IPS-18c (cell line): Measurements from ENCODE around the gene NXN.
"Not testable (repeated sequence)": the region's sequence is repeated elsewhere in the genome, so short reads cannot be mapped to it uniquely, and the experiment has no call there.

ENCODE experiments used
- H3K4me3 ChIP-seq: 2 replicates; pipeline ENCODE4 v1.7.0; 2013; ENCODE audit warnings: low read depth, mild to moderate bottlenecking, low read length, moderate library complexity; ENCODE audit not compliant: insufficient read depth
- H3K9me3 ChIP-seq: one replicate; pipeline ENCODE4 v1.6.1; 2013; ENCODE audit warnings: mild to moderate bottlenecking, low read length, moderate library complexity; ENCODE audit not compliant: control insufficient read depth, insufficient read depth

NXN gene

DNA sequence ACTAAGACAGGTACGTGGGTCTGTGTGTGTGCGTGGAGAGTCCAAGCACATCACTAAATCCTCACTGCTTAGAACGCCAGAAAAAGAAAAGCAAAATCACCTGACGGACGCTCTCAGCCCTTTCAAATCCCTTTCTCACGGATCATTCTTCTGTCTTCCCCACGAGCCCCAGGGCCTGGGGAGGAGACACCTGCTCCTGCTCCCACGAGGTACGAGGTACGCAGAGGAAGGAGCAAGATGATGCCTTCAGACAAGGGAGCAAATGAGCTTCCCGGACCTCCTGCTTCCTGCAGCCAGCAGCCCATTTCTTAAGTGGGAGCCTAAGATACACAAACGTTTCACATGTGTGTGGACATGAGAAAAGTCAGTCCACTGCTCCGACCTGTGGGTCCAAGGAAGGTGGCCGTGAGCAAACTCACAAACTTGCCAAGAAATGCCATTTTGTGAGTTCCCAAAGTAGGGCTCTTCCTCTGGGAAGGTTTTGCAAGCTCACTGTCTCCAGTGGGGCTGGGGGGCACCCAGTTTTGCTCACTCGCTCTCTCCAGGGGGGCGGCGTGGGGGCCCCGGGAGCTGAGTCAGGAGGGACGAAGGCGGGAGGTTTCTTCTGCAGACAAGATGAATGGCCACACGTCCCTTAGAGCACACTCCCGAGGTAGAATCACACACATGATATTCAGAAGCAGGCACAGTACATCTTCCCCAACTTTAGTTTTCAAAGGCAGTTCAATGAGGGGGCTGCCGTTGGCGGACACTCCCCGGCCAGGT, 129.3 kb downstream of the NXN start:
- Histone ChIP-seq H3K9me3 (no peaks in the 10 kb centered on the region), H3K4me3 (no peak overlapping the region)

DNA sequence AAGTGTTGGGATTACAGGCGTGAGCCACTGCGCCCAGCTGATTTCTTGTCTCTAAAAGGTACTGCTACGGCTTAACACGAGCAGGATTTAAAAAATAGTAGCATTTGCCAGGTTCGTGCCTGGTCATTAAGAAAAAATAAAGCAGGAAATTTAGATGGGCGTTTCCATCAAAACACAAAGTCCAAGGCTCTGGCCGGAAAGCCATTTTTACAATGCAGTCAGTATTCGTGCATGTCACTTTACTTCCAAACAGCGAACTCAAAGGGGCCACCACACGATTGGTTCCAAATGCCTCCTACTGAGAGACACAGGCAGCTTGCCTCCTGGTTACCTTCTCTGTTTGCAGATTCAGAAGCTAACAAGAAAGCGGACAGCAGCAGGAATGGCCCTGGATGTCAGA, 131.2 kb downstream of the NXN start:
- Histone ChIP-seq H3K9me3 (no peaks in the 10 kb centered on the region), H3K4me3 (no peak overlapping the region)

DNA sequence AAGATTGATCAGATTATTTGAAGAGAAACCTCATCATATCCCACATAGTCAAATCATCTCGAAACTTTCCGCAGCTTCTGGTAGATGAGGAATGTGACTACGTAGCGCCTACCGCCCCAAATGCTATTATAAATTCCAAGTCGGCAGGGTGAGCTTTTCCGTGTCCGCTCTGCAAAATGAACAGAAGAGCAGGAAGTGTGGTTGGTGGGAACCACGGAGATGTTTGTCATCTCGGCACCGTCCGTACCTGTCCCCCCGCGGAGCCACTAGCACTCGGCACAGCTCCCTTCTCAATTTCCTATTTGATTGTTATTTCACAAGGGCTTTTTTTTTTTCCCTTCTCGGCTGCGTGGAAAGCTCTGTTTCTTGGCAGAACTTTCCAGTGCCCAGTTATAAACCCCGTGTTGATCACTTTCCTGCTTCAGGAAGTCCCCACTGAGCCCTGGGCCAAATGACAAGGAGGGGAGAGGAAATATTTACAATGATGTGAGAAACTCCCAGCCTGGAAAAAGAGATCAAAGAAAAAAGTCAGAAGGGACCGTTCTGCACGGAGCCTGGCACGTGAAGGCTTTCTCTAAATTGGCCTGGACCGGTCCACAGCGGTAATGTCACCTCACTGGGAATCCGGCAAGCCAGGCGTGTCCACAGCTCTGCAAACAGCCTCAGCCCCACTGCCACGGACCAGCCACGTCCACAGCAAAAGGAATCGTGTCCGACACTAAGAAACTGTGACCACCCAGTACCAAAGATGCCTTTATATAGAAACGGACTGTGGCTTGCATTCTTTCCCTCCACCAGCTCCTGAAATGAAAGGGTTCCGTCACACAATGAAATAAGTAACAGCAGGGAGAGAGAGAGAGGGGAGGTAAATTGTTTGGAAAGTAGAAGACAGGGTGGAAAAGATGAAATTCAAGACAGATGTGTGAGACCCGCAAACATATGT, 132.4 kb downstream of the NXN start:
- Histone ChIP-seq H3K4me3 (no peak overlapping the region), H3K9me3 (no peaks in the 10 kb centered on the region)

DNA sequence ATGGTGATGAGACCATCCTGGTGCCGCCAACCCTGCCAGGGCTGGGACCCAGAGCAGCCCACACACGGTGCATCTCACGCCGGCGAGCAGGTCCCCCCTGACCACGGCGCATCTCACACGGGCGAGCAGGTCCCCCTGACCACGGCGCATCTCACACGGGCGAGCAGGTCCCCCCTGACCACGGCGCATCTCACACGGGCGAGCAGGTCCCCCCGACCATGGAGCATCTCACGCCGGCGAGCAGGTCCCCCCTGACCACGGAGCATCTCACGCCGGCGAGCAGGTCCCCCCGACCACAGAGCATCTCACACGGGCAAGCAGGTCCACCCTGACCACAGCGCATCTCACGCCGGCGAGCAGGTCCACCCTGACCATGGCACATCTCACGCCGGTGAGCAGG, 138.3 kb downstream of the NXN start:
- Histone ChIP-seq H3K9me3 (no peaks in the 10 kb centered on the region), H3K4me3 (no peak overlapping the region)

DNA sequence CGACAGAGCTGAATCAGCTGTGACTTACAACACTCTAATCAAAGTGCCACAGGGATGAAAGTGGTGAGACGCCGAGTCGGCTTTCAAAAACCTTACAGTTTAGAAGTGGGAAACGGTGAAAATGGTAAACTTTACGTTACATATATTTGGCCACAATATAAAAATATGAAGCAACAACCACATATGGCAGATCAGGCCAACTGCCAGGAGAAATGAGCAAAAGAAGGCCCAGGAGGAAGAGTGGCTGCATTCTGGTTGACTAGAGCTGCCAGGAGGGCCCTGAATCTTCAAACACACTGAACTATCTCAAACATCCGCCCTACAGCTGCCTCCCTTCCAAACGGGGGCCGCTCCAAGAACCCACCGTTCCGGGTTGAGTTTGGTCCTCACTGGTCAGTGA, 141.1 kb downstream of the NXN start:
- Histone ChIP-seq H3K9me3 (no peaks in the 10 kb centered on the region), H3K4me3 (no peak overlapping the region)

DNA sequence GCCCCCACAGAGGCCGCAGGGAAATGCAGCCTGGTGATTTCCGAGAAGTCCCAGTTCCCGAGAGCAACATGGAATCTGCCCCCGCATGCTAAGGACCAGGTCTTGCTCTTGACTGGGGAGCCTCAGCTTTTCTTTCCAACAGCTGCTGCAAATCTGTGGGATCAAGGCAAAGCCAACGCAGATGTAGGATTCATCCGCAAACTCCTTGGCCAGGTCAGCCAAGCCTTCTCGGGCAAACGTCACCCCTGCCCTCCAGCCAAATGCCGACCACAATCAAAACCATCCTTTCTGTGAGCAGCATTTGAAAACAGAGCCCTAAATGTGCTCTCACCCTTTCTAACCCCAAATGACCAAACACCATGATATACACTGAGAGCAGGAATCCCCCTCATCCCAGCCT, 143.4 kb downstream of the NXN start:
- no peaks in the 10 kb centered on the region for H3K9me3 ChIP-seq
- no peak overlapping the region for H3K4me3 ChIP-seq

DNA sequence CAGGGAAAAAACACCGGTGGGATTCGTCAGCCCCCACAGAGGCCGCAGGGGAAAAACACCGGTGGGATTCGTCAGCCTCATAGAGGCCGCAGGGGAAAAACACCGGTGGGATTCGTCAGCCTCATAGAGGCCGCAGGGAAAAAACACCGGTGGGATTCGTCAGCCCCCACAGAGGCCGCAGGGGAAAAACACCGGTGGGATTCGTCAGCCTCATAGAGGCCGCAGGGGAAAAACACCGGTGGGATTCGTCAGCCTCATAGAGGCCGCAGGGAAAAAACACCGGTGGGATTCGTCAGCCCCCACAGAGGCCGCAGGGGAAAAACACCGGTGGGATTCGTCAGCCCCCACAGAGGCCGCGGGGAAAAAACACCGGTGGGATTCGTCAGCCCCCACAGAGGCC, 143.9 kb downstream of the NXN start:
- not testable (repeated sequence) for H3K4me3 ChIP-seq, H3K9me3 ChIP-seq

DNA sequence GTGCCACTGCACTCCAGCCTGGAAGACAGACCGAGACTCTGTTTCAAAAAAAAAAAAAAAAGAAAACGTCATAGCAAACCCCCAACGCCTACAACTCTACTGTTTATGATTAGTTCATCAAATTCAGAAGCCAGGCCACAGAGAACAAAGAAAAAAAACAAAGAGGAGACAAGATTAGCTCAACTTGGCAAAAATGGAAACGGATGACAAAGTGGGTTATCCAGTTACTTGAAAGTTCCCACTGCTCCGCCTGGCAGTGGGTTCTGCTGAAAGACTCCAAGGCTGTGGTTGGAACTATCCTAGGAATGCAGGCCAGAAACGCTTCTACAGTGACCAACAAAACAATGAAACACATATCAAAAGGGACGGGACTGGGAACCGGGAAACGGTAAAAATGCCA, 144.3 kb downstream of the NXN start:
- Histone ChIP-seq H3K4me3 (no peak overlapping the region), H3K9me3 (no peaks in the 10 kb centered on the region)

DNA sequence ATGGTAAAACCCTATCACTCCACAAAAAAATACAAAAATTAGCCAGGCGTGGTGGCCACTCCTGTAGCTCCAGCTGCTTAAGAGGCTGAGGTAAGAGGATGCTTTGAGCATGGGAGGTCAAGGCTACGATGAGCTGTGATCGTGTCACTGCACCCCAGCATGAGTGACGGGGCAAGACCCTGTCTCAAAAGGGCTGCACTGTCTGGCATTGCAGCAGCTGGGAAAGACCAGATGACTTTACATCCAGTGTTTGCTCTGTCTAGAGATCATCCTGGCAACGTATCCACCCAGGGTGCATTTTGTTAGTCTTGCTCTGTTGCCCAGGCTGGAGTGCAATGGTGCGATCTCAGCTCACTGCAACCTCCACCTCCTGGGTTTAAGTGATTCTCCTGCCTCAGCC, 145.4 kb downstream of the NXN start:
- Histone ChIP-seq H3K4me3 (no peak overlapping the region), H3K9me3 (no peaks in the 10 kb centered on the region)

DNA sequence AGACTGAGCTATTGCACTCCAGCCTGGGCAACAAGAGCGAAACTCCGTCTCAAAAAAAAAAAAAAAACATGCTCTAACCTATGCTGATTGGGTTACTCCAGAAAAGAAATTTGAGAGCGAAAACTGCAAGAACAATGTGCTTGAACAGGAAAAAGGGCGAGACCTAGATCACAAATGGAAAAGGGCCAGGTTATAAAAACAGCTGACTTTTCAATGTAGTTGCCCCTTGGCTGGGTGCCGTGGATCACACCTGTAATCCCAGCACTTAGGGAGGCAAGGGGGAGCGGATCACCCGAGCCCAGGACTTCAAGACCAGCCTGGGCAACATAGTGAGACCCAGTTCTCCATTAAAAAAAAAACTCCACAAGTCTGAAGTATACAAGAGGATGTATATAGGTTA, 148.6 kb downstream of the NXN start:
- H3K9me3 ChIP-seq = no peaks in the 10 kb centered on the region
- no peak overlapping the region for H3K4me3 ChIP-seq

DNA sequence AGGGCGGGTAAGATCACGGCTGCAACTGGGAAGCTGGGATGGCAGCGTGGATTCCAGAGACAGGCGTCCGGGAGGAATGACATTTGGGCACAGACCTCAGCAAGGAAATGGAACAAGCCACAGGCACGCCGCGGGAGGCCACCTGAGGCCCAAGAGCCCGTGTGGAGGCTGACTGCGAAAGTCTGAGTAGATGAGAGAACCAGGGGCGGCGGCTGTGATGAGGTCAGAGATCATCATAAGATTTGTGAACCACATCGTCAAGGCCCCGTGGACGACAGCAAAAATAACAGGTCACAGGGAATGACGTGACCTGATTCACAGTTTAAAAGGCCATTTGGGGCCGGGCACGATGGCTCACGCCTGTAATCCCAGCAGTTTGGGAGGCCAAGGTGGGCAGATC, 149.2 kb downstream of the NXN start:
- Histone ChIP-seq H3K9me3 (no peaks in the 10 kb centered on the region), H3K4me3 (no peak overlapping the region)

DNA sequence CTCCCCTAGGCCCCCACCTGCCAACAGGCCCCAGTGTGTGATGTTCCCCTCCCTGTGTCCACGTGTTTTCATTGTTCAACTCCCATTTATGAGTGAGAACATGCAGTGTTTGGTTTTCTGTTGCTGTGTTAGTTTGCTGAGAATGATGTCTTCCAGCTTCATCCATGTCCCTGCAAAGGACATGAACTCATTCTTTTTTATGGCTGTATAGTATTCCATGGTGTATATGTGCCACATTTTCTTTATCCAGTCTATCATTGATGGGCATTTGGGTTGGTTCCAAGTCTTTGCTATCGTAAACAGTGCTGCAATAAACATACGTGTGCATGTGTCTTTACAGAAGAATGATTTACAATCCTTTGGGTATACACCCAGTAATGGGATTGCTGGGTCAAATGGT, 150.0 kb downstream of the NXN start:
- H3K4me3 ChIP-seq, H3K9me3 ChIP-seq: not testable (repeated sequence)

DNA sequence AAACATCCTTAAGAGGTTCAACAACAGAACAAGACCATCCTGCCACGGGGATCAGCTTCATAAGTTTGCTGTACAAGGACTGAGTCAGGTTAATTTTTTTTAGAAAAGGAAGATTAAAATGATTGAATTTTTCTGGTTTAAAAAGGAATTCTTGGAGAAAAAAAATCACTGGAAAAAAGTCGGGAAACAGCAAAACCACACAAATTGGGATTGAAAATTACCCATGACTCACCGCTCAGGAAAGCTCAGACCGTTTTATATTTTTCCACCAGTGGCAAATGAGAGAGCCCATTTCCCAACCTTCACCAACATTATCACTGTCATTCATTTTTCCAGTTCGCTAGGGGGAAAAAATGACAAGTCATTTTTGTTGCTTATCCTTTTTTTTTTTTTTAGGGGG, 150.8 kb downstream of the NXN start:
- H3K4me3 ChIP-seq = no peak overlapping the region

DNA sequence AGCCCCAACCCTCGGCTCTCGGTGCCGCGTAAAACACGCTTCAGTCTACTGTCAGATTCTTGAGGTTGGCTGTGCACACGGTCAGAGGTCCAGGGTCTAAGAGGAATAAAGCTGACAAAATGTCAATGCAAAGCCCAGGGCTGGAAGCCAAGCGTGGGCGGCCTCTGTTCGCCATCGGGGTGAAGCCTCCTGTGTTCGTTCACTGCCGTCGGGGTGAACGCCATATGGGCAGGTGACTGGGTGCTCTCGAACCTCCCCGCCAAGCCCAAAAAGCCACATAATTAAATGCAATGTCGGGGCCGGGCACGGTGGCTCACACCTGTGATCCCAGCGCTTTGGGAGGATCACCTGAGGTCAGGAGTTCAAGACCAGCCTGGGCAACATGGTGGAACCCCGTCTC, 152.8 kb downstream of the NXN start:
- Histone ChIP-seq H3K4me3 (no peak overlapping the region), H3K9me3 (no peaks in the 10 kb centered on the region)

More for the DNA sequence above, 150.8 kb downstream of the NXN start:
- H3K9me3 ChIP-seq = no peaks in the 10 kb centered on the region

DNA sequence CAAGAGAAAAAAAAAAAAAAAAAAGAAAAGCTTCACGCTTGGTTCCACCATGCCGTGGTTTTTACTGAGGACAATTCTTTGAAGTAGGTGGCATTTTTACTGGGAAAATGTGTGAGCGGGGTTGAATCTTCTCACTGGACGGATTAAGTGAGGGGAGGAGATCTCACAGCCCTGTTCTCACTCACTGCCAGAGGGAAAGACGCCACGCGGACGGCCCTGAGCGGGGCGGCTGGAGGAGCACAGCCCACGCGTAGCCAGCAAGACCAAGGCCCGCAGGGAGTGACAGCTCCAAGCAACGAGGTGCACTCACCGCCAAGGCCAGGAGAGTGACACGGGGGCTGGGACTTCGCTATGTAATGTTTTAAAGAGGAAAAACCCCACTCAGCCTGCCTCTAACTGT, 154.4 kb downstream of the NXN start:
- Histone ChIP-seq H3K4me3 (no peak overlapping the region), H3K9me3 (no peaks in the 10 kb centered on the region)

DNA sequence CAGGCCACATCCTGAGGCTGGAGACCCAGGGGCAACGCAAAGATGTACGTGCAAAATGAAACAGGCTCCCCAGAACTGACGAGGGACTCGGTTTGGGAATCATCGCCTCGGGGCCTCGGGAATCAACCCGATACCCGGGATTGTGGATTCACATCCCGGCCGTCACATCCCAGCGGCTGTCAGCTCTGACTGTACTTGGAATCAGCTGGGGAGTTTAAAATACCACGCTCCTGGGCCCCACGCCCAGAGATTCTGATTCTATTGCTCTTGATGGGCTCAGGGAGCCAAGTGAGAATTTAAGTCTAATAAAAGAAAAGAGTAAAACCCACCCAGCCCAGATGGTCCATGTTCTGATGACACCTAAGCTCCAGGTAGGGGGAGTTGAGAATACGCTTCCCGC, 155.2 kb downstream of the NXN start:
- no peak overlapping the region for H3K4me3 ChIP-seq

DNA sequence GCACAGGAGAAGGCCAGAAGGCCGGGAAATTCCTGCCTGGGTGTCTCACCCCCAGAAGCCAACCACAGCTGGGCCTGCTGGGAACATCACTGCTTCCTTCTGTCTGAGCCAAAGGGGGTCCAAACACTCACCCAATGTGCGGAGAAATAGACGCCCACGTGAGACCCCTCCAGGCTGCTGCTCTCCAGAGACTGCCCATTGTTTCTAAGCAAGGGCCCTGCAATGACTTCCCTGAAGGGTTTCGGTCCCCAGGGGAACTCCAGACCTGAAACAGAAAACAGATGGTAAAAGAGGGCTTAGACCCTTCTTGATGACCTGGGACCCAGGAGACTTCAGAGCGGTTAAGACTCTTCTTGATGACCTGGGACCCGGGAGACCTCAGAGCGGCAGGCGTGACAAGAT, 156.1 kb downstream of the NXN start:
- H3K4me3 ChIP-seq = no peak overlapping the region
- no peaks in the 10 kb centered on the region for H3K9me3 ChIP-seq

More for the DNA sequence above, 155.2 kb downstream of the NXN start:
- H3K9me3 ChIP-seq = no peaks in the 10 kb centered on the region

DNA sequence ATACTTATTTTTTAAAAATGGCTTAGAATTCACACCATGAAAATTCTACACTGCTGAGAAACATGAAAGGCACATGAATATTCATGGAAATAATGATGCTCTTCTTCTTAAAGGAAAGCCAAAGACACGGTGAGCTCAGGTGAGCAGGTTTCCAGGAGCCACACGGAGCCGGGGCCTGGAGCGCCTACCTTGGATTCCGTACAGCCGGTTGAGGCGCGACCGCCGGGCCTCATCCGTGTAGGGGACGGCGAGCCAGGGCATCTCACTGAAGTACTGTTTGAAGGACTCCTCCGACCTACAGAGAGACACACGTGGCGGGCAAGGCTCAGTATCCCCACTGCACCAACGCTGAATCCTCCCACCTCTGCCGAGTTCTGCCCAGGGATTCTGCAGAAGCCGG, 160.3 kb downstream of the NXN start:
- Histone ChIP-seq H3K4me3 (no peak overlapping the region), H3K9me3 (no peaks in the 10 kb centered on the region)
